Activated CD4-positive, alpha-beta T cell treated with anti-CD3 and anti-CD28 coated beads, Interleukin-2, amount 50 U/mL, for 24 hours (primary cell): ENCODE data around the gene CDK5RAP1.
"Not testable (repeated sequence)": the region's sequence is repeated elsewhere in the genome, so short reads cannot be mapped to it uniquely, and the experiment has no call there.

ENCODE experiments used
- DNase-seq, 2 donors: peaks; one replicate each; pipeline ENCODE4 v3.0.0-alpha.2; 2020; ENCODE audit warnings: low read depth in 1 of 2, low spot score in 1 of 2

CDK5RAP1 gene

DNA sequence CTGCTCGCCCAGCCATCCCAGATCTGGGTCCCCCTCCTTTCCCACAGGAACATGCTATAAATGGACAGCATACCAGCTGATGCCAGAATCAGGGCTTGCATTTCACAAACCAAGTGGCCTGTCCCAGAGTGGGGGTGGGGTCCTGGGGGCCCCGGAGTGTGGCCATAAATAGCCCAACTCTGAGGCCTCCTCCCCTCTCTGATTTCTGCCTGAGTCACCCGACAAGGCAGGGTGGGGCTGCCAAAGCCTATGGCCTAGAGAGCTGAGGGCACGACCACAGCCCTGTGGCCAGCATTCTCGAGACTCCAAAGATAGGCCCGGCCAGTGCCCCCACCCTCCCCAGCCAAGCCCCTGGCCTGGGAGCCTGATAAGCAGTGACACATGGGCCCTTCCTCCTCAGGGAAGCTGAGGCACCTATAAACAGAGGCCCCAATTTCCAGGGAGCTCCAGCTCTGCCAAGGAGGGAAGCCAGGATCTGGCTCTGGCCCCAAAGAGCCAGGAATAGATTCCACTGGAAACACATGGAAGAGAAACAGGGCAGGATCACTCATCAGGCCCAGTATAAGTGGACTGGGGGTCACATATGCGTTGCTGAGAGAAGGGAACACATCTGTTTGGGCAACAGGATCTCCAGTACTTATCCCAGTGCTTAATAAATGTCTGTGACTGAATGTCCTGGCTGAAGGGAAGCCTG lies 22.0 kb upstream of the CDK5RAP1 start:
- DNase-seq: no peak

DNA sequence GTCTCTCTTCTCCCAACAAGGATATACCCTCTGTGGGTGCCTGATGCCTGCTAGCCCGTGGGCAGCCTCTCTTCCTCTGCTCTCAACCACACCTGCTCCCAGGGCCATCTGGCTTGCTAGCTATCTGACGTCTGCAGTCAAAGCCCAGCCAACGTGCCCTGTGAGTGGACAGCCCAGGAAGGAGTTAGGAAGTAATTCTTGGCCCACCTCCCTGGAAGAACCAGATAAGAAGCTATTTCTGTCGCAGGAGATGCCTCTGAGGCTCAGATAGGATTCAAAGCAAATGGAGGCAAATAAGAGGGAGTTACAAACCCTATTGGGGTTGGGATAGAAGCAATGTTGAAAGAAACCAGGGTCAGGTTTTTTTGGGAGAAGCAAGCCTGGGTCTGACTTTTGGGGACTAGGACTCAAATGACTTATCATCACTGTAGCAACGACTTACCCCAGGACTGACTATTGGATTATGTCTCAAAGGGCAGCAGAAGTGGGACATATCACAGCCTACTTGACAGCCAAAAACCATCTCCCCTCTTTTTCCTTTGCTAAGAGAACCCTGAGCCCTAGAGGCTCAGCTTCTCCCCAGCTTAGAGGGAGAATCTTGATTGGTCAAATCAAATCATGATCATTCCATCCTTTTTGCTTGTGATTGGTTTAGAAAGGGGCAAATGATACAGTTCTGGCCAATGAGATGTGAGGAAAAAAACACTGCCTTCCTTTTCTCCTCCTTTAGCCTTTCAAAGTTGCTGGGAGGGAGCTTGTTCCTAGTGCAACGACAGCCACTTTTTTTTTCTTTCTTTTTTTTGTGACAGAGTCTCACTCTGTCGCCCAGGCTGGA lies 18.0 kb upstream of the CDK5RAP1 start:
- no peak for DNase-seq

DNA sequence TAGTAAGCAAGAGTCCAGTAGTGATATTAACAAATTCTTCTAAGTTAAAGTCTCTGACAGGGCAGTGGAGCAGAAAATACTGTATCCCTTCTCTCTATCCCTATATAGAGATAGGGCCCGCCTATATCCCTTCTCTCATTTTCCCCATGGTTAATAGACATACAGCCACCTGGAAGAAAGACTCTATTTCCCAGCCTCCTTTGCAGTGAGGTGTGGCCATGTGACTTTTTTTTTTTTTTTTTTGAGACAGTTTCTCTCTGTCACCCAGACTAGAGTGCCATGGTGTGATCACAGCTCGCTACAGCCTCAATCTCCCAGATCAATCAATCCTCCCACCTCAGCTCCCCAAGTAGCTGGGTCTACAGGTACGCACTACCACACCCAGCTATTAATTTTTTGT lies 16.7 kb upstream of the CDK5RAP1 start:
- no peak for DNase-seq

DNA sequence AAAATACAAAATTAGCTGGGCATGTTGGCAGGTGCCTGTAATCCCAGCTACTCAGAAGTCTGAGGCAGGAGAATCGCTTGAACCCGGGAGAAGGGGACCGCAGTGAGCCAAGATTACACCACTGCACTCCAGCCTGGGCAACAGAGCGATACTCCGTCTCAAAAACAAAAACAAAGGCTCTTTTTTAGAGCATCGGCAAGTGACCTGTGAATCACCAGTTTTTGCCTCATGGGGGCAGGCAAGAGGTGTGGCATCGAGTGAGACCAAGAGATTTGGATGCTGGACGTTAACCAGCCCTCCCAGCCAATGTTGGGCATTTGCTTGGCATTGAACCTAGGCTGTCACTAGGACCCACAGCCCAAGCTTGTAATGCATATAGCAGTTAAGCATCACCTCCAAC lies 14.6 kb upstream of the CDK5RAP1 start:
- no peak for DNase-seq

DNA sequence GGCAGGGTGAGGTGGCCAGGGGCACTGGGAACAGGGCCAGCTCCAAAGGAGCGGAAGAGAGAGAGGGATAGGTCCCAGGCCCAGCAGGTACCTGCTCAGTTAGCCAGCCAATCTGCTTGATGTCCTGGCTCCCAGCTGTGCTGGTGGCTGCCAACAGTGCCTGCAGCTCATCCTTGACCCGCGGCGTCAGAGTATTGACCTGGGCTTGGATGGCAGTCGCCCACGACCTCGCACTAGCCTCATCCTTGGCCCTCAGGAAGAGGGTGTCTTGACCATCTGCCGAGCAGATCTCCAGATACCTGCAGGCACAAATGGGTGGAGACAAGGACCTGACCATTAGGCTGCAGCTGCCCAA lies 11.1 kb upstream of the CDK5RAP1 start:
- DNase-seq: no peak

DNA sequence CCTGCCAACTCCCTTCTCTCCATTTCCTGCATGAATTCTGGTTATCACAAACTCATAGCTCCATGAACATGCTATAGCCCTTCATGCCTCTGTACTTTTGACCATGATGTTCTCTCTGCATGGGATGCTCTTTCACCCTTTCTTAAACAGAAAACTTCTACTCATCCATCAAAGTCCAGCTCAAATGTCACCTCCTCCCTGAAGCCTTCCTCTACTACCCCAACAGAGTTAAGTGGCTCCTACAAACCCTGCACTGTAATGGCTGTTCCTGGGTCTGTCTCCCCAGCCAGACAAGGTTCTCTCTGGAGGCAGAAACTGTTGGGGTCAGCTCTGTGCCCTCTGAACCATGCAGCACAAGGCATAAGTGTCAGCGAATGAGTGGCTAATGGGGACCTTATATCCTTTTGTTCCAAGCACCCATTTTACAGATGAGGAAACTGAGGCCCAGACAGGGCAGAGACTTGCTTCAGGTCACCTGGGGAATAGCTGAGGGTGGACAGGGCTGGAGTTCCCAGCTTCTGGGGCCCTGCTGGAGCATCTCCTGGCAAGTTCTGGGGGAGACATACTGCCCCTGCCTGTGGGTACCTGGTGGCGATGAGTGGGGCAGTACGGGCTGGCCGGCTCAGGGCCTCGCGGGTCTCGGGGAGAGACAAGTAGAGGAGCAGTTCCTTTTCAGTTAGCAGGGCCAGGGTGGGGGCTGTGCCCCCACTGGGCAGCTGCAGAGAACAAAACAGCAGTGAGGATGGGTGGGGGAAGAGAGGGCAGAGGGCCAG lies 10.6 kb upstream of the CDK5RAP1 start:
- no peak for DNase-seq

DNA sequence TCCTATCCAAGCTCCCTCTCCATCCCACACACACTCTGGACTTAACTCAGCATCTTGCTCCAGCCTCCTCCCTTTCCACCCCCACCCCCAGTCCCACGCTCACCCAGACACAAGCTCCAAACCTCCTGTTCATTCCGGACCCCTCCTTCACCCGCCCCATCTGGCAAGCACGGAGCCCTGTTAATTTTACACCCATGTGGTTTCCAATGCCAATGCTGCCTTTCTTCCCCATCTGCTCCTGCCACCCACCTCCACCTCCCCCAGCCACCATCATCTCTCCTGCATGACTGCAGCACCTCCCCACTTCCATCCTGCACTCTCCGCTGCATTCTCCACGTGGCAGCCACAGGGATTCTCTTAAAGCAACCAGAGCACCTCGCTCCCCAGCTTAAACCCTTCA lies 9.9 kb upstream of the CDK5RAP1 start:
- DNase-seq: no peak

DNA sequence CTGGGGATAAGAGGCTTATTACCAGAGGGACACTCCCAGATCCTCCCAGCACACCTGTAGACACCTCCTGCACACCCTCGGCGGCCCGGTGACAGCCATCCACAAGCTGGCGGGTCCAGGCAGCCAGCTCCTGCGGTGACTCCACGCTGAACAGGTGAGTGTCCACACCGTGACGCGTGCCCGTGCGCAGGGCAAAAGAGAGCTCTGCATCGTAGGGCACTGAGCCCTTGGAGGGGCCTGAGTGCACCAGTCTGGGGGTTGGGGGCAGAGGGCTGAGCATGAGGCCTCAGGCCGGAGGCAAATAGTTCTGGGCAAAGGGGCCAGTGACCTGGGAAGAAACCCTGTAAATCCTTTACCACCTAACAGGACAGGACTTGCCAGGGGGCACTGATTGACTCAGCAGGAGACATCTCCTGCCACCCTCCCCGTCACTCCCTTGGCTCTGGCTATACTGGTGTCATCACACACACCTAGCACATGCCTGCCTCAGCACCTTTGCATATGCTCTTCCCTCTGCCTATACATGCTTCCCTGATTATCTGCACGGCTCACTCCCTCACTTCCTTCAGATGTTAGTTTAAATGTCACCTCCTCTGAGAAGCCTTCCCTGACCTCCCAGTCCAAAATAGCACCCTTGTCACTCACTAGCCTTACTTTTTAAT lies 8.9 kb upstream of the CDK5RAP1 start:
- no peak for DNase-seq

DNA sequence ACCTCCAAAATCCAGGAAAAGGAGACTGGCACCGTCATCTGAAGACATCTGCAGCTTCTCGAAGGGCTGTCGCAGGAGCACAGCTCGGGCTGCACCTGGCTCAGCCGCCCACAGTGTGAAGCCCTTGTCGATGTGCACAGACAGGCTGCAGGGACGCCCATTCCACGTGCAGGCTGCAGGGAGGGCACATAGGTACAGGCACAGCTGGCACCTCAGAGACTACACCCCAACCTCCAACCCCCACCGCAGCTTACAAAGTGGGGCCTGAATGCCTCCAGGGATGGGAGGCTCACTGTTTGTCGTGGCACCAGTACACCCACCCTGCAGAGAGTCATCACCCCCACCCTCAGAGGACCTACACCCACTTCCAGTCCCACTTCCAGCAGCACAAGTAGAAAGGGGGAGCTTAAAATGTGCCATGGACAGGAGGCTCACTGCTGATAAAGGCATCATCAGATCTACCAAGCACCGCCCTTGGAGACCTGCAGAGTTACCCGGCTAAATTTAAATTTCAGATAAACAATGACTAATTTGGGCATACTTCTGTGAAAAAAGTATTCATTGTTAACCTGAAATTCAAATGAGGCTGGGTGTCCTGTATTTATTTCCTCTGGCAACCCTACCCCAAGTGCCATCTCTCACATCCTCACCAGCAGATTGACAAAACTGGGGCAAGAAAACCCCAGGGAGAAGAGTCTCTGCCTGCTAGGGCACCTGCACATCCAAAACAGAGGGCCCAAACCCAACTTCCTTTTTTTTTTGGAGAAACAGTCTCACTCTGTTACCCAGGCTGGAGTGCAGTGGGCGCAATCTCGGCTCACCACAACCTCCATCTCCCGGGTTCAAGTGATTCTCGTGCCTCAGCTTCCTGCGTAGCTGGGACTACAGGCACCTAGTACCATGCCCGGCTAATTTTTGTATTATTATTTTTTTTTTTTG lies 7.7 kb upstream of the CDK5RAP1 start:
- no peak for DNase-seq

DNA sequence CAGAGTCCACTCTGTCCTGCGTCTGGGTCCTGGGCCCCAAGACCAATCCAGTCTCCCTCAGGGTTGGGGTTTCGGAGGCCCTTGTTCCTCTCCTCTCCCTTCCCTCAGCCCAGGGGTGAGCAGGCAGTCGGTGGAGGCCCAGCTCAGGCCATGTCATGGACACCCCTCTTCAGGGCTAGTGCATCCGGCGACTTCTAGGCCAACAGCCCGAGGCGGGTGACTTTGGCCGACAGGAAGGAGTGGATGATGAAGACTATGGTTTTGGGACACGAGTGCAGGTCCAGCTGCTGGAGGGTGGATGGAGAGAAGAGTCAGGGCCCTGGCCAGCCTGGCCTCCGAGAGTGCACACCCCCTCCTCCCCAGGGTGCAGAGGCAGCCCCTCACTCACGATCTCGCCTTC lies 7.0 kb upstream of the CDK5RAP1 start:
- no peak for DNase-seq

DNA sequence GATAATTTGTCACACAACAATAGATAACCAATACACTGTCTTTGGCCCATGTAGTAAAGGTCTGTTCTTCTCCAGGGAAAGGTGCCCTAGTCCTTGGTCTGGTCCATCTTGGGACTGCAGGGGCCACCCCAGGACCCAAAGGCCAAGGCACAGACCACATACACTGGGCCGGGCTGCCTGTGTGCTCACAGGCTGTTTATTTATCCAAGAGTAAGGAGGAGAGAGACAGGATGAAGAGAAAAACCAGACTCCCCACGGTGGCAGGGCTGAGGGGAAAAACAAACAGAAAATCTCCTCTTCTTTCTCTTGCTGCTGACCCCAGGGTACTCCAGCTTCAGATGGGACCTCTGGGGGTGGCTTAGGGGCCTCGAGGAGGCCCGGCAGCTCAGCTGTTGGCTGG lies 6.5 kb upstream of the CDK5RAP1 start:
- no peak for DNase-seq

DNA sequence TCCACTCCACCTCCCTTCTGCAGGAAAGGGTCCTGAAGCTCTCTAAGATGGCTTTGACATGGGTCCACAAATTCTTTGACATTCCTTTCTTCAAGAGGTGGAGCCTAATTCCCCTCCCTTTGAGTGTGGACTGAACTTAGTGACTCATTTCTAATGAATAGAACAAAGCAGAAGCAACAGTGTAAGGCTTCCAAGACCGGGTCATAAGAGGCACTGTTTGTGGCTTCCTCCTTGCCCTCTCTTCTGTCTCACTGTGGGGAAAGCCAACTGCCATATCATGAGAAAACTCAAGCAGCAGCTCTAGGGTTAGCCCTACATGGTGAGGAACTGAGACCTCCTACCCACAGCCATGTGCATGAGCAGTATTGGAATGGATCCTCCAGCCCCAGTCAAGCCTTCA lies 5.9 kb upstream of the CDK5RAP1 start:
- no peak for DNase-seq

DNA sequence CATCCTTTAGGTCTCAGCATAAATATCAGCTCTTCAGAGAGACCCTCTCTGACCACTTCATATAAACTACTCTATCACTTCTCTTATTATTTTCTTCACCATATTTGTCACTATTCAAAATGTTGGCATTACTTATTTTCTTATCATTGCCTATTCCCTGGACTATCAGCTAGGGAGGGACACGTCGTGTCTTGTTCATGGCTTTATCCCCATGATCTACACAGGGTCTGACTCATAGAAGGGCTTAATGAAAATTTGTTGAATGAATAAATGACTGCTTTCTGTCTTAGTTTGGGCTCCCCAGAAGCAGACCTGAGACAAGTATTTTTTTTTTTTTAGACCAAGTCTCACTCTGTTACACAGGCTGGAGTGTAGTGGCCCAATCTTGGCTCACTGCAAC lies 3.0 kb upstream of the CDK5RAP1 start:
- no peak for DNase-seq

DNA sequence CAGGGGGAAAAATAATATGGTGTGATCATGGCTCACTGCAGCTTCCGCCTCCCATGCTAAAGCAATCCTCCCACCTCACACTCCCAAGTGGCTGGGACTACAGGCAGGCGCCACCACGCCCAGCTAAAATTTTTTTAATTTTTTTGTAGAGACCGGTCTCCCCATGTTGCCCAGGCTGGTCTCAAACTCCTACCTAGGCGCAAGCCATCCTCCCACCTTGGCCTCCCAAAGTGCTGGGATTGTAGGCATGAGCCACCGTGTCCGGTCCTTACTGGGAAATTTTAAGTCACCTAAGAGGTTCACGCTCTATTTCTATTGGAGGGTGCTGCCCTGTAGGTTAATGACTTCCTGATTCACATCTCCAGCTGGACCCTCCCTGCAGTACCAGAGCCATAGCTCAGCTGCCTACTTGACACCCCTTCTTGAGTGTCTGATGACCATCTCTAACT lies 626 bp upstream of the CDK5RAP1 start:
- DNase-seq: no peak

DNA sequence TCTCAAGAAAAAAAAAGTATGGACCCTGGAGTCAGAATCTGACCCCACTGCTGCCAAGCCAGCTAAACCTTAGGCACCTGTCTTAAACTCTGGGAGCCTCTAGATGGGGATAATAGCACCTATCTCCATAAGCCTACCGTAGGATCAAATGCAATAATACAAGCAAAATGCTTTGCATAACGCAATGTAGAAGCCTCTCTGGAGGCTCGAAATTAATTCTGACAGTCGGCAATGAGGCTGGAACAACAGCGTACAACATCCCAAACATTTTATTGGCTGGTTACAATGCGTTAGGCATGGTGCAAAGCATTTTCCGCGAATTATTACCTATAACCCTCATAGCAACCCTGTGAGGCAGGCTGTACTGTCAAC lies 521 bp downstream of the CDK5RAP1 start:
- DNase-seq: no peak

DNA sequence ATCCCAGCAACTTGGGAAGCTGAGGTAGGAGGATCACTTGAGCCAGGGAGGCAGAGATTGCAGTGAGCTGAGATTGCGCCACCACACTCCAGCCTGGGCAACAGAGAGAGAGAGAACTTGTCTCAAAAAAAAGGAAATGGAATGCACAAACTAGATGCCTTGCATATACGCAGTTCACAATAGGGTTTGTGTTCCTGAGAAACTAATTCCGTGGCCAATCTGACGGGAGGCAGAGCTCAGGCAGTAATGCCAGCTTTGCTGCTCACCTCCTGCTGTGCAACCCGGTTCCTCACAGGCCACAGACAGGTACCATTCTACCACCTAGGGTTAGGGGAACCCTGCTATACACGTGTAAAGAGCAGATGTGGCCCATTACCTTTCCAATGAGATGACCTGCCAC lies 1.4 kb downstream of the CDK5RAP1 start:
- no peak for DNase-seq

DNA sequence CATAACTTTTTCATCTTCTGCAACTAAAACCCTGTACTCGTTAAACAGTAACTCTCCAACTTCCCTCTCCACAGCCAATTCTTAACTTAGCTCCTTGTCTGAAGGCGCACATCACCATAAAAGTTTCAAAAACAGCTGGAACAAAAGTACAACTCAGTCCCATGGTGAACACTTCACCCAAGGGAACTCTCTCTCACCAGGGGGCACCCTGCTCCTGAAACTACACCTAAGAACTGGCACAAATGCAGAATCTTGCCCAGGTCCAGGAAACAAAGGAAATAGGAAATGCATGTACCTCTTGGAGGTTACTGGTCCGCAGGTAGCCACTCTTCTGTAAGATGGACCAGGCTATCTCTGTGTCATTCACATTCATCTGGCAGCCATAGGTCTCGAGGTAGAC lies 6.6 kb downstream of the CDK5RAP1 start:
- DNase-seq: no peak

DNA sequence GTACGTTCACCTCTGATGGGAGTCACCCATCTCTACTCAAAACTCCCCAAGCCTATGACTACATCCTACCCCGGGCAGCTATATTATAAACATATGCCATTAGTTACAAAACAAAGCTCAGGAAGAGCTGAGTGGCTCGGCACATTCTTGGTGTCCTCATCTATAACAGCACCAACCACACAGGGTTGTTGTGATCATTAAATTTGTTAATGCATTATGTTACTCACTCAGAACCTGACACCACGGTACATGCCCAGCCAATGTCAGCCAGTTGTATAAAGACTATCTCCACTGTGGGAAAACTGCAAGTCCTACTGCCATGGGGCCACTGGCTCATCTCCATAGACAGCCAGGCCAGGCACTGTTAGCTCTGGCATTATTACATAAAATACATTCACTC lies 7.7 kb downstream of the CDK5RAP1 start:
- no peak for DNase-seq

DNA sequence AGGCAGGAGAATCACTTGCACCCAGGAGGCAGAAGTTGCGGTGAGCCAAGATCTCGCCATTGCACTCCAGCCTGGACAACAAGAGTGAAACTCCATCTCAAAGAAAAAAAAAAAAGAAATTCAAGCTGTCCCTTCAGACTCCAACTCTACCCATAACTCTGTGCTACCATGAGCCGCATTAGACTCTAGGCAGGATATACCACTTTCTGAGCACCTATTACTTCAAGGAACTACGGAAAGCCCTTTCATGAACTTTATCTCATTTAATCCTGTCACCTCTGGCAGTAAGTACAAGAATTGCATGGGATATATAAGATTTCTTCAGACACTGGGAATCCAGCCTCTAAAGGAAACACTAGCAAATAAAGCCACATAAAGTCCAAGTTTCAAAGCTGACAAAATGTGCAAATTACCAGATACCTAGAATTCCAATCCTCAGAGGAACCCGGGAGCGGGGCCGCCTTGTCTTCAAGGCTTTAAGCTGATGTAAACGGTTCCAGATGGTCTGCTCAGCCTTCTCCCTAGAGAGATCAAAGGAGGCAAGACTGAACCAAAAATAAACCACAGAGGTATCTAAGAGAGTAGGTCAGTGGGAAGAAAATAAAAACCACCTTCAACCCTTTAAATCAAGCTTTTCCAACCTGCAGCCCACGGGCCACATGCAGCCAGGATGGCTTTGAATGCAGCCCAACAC lies 9.4 kb downstream of the CDK5RAP1 start:
- DNase-seq: no peak

DNA sequence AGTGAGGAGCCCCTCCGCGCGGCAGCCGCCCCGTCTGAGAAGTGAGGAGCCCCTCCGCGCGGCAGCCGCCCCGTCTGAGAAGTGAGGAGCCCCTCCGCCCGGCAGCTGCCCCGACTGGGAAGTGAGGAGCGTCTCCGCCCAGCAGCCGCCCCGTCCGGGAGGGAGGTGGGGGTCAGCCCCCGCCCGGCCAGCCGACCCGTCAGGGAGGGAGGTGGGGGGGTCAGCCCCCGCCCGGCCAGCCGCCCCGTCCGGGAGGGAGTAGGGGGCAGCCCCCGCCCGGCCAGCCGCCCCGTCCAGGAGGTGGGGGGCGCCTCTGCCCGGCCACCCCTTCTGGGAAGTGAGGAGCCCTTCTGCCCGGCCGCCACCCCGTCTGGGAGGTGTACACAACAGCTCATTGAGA lies 12.0 kb downstream of the CDK5RAP1 start:
- not testable (repeated sequence) for DNase-seq
